Measurements from ENCODE around the gene CARS2.

CARS2 gene

DNA sequence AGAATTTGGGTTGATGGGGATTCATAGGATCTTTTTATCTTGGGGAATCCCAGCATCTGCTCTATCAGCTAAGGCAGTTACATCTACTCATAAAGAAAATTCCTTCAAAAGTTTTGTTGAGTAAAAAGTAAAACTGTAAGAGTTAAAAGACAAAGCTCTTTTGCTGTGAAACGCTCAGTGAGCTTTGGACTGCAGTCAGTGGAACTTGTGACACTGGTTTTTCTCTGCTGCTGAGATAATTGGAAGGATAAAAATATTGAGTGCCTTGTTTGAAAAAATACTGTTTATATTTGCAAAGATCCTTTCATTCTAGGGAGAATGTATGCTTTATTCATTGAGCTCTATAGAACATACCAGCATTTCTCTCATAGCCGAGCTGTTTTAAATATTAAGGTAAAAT is 85.3 kb downstream of the CARS2 start (continued):
- TF ChIP-seq ZNF521 (tag by site-specific recombination; IDR thresholded peaks at IDR 0.05), result no peak
- TF ChIP-seq ZNF529 (tag by site-specific recombination; IDR thresholded peaks at IDR 0.05; ENCODE audit: insufficient replicate concordance), result no peak
- no peak for TF ChIP-seq ZBTB7A (tag by site-specific recombination; IDR thresholded peaks at IDR 0.05; ENCODE audit: low read depth)
- TF ChIP-seq, protein P1, sequence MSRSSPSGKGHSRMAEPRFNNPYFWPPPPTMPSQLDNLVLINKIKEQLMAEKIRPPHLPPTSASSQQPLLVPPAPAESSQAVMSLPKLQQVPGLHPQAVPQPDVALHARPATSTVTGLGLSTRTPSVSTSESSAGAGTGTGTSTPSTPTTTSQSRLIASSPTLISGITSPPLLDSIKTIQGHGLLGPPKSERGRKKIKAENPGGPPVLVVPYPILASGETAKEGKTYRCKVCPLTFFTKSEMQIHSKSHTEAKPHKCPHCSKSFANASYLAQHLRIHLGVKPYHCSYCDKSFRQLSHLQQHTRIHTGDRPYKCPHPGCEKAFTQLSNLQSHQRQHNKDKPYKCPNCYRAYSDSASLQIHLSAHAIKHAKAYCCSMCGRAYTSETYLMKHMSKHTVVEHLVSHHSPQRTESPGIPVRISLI (tag by site-specific recombination; IDR thresholded peaks at IDR 0.05), result no peak
- TF ChIP-seq, protein P2, sequence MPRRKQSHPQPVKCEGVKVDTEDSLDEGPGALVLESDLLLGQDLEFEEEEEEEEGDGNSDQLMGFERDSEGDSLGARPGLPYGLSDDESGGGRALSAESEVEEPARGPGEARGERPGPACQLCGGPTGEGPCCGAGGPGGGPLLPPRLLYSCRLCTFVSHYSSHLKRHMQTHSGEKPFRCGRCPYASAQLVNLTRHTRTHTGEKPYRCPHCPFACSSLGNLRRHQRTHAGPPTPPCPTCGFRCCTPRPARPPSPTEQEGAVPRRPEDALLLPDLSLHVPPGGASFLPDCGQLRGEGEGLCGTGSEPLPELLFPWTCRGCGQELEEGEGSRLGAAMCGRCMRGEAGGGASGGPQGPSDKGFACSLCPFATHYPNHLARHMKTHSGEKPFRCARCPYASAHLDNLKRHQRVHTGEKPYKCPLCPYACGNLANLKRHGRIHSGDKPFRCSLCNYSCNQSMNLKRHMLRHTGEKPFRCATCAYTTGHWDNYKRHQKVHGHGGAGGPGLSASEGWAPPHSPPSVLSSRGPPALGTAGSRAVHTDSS (tag by site-specific recombination; IDR thresholded peaks at IDR 0.05), result no peak
- TF ChIP-seq, protein P3, sequence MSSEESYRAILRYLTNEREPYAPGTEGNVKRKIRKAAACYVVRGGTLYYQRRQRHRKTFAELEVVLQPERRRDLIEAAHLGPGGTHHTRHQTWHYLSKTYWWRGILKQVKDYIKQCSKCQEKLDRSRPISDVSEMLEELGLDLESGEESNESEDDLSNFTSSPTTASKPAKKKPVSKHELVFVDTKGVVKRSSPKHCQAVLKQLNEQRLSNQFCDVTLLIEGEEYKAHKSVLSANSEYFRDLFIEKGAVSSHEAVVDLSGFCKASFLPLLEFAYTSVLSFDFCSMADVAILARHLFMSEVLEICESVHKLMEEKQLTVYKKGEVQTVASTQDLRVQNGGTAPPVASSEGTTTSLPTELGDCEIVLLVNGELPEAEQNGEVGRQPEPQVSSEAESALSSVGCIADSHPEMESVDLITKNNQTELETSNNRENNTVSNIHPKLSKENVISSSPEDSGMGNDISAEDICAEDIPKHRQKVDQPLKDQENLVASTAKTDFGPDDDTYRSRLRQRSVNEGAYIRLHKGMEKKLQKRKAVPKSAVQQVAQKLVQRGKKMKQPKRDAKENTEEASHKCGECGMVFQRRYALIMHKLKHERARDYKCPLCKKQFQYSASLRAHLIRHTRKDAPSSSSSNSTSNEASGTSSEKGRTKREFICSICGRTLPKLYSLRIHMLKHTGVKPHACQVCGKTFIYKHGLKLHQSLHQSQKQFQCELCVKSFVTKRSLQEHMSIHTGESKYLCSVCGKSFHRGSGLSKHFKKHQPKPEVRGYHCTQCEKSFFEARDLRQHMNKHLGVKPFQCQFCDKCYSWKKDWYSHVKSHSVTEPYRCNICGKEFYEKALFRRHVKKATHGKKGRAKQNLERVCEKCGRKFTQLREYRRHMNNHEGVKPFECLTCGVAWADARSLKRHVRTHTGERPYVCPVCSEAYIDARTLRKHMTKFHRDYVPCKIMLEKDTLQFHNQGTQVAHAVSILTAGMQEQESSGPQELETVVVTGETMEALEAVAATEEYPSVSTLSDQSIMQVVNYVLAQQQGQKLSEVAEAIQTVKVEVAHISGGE (tag by site-specific recombination; conservative IDR thresholded peaks at IDR 0.05; ENCODE audit: low read depth), result no peak
- TF ChIP-seq, protein P4, sequence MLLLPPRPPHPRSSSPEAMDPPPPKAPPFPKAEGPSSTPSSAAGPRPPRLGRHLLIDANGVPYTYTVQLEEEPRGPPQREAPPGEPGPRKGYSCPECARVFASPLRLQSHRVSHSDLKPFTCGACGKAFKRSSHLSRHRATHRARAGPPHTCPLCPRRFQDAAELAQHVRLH (tag by site-specific recombination; IDR thresholded peaks at IDR 0.05), result no peak
- TF ChIP-seq, protein P5, sequence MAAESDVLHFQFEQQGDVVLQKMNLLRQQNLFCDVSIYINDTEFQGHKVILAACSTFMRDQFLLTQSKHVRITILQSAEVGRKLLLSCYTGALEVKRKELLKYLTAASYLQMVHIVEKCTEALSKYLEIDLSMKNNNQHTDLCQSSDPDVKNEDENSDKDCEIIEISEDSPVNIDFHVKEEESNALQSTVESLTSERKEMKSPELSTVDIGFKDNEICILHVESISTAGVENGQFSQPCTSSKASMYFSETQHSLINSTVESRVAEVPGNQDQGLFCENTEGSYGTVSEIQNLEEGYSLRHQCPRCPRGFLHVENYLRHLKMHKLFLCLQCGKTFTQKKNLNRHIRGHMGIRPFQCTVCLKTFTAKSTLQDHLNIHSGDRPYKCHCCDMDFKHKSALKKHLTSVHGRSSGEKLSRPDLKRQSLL (tag by site-specific recombination; IDR thresholded peaks at IDR 0.05), result no peak

DNA sequence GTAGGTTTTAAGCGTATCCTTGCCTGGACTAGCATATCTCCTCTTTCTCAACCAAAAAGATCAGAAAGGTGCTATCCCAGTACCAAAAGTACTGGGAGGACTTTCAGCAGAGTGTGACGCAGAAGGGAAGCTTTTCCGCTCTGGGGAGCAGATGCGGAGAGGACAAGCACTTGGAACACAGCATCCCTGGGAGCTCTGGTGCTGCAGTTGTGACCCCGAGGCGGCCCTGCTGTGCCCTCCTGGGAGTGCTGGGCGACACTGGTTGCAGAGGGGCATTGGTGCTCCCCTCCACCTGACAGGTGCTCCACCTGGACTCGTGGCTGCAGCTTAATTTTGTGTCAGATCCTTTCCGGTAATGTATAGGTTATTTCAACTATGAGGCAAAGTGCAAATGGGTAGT is 87.1 kb downstream of the CARS2 start:
- ChIA-PET CTCF (interaction anchor here (0.6 to 0.7 kb wide), 2 partner anchors 16 to 909 kb away, joined by 3 to 5 read pairs; no protein-coding TSS in a partner anchor), POLR2A (interaction anchor here (0.6 kb wide), 1 partner anchor 96 kb away, joined by 5 read pairs; no protein-coding TSS in a partner anchor)
- Histone ChIP-seq H3K4me1 (ENCODE audit: control insufficient read depth, insufficient read depth, low read length) (no peaks in the 10 kb centered on the region), H3K4me3 (ENCODE audit: low read depth, low read length) (no peak overlapping the region), H3K9me3 (ENCODE audit: control insufficient read depth, insufficient read depth, low read depth, low read length) (no peaks in the 10 kb centered on the region), H3K27ac (ENCODE audit: extremely low read depth, low read depth, low read length) (no peak overlapping the region), H3K36me3 (ENCODE audit: control insufficient read depth in 2 of 2, insufficient read depth in 1 of 2, low read length in 2 of 2) (peaks cover 0 to 15% of the 10 kb centered on the region in 2 experiments; a peak in 2 of 3 replicates)
- TF ChIP-seq ZNF596 (tag by site-specific recombination; IDR thresholded peaks at IDR 0.05) (no peak), MZF1 (tag by site-specific recombination; IDR thresholded peaks at IDR 0.05; ENCODE audit: borderline replicate concordance) (no peak), ZNF292 (tag by site-specific recombination; IDR thresholded peaks at IDR 0.05; ENCODE audit: borderline replicate concordance, low read depth) (no peak), ZFP41 (tag by site-specific recombination; IDR thresholded peaks at IDR 0.05; ENCODE audit: borderline replicate concordance) (no peak), PRDM1 (tag by site-specific recombination; IDR thresholded peaks at IDR 0.05) (no peak), ZNF16 (tag by site-specific recombination; IDR thresholded peaks at IDR 0.05; ENCODE audit: low read depth) (no peak), ZNF544 (tag by site-specific recombination; IDR thresholded peaks at IDR 0.05) (no peak), ZNF664 (tag by site-specific recombination; IDR thresholded peaks at IDR 0.05) (no peak), ZNF629 (tag by site-specific recombination; IDR thresholded peaks at IDR 0.05) (no peak), ZNF610 (tag by site-specific recombination; IDR thresholded peaks at IDR 0.05; ENCODE audit: borderline replicate concordance) (no peak), ZNF132 (tag by site-specific recombination; IDR thresholded peaks at IDR 0.05; ENCODE audit: borderline replicate concordance) (no peak), MYNN (tag by site-specific recombination; IDR thresholded peaks at IDR 0.05; ENCODE audit: borderline replicate concordance) (no peak), ZNF37A (tag by site-specific recombination; IDR thresholded peaks at IDR 0.05) (no peak), SP7 (tag by site-specific recombination; IDR thresholded peaks at IDR 0.05) (no peak)
- TF ChIP-seq, protein P3 (tag by site-specific recombination; conservative IDR thresholded peaks at IDR 0.05; ENCODE audit: low read depth), result no peak
- TF ChIP-seq, protein P6, sequence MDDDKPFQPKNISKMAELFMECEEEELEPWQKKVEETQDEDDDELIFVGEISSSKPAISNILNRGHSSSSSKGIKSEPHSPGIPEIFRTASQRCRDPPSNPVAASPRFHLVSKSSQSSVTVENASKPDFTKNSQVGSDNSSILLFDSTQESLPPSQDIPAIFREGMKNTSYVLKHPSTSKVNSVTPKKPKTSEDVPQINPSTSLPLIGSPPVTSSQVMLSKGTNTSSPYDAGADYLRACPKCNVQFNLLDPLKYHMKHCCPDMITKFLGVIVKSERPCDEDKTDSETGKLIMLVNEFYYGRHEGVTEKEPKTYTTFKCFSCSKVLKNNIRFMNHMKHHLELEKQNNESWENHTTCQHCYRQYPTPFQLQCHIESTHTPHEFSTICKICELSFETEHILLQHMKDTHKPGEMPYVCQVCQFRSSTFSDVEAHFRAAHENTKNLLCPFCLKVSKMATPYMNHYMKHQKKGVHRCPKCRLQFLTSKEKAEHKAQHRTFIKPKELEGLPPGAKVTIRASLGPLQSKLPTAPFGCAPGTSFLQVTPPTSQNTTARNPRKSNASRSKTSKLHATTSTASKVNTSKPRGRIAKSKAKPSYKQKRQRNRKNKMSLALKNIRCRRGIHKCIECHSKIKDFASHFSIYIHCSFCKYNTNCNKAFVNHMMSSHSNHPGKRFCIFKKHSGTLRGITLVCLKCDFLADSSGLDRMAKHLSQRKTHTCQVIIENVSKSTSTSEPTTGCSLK (tag by site-specific recombination; IDR thresholded peaks at IDR 0.05), result no peak

Data from HEK293 (cell line).